ENCODE measurements around the gene IL6ST.

DNA sequence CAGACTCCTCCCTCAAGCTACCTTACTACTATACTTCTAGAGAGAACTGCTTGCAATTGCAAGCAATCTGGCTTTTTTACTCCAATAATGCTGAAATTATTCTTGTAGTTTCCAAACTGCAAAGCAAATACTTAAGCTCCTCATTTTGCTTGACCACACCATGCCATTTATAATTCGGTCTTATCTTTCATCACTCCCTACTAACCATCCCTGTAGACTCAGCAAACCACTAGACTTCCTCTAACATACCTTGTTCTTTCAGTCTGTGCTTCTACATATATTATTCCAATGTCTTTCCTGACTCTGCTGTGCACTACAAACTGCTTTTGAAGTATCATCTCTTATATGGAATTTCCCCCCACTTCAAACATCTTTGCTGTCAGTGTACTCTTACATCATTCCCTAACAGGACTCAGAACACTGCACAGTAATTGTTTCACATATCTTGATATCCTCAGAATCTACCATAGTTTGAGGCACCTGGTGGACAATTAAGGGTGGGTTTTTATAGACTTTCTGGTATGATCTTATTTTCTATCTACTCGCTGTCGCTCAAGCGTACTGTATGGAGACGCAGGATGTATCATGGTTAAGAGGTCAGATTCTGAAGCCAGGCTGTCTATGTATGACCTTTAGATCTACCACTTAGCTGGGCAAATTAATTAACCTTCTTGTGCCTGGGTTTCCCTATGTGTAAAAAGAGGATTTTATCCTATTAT lies 2.8 kb downstream of the IL6ST start:
- TF ChIP-seq YY1 (IDR thresholded peaks at IDR 0.05; ENCODE audit: low read depth) (no peak), TCF12 (IDR thresholded peaks at IDR 0.05; ENCODE audit: low read depth) (no peak), NFIC (IDR thresholded peaks at IDR 0.05) (no peak), TAF1 (IDR thresholded peaks at IDR 0.05; ENCODE audit: low read depth) (no peak), EGR1 (IDR thresholded peaks at IDR 0.05) (no peak), TEAD4 (IDR thresholded peaks at IDR 0.05) (no peak)
- TF ChIP-seq, protein P1, sequence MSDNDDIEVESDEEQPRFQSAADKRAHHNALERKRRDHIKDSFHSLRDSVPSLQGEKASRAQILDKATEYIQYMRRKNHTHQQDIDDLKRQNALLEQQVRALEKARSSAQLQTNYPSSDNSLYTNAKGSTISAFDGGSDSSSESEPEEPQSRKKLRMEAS (IDR thresholded peaks at IDR 0.05), result no peak
- TF ChIP-seq, protein P2, sequence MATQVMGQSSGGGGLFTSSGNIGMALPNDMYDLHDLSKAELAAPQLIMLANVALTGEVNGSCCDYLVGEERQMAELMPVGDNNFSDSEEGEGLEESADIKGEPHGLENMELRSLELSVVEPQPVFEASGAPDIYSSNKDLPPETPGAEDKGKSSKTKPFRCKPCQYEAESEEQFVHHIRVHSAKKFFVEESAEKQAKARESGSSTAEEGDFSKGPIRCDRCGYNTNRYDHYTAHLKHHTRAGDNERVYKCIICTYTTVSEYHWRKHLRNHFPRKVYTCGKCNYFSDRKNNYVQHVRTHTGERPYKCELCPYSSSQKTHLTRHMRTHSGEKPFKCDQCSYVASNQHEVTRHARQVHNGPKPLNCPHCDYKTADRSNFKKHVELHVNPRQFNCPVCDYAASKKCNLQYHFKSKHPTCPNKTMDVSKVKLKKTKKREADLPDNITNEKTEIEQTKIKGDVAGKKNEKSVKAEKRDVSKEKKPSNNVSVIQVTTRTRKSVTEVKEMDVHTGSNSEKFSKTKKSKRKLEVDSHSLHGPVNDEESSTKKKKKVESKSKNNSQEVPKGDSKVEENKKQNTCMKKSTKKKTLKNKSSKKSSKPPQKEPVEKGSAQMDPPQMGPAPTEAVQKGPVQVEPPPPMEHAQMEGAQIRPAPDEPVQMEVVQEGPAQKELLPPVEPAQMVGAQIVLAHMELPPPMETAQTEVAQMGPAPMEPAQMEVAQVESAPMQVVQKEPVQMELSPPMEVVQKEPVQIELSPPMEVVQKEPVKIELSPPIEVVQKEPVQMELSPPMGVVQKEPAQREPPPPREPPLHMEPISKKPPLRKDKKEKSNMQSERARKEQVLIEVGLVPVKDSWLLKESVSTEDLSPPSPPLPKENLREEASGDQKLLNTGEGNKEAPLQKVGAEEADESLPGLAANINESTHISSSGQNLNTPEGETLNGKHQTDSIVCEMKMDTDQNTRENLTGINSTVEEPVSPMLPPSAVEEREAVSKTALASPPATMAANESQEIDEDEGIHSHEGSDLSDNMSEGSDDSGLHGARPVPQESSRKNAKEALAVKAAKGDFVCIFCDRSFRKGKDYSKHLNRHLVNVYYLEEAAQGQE (IDR thresholded peaks at IDR 0.05; ENCODE audit: low read depth), result no peak

All from Ishikawa (cell line).